HepG2 (cell line): ENCODE data around the gene POLA2. TPM values are rescaled to one million over a fixed set of nuclear protein-coding genes. Genes with fewer than 3 reads are reported as not detected.

Source experiments
- AGO2 ChIP-seq: fragments of 200-400 bp; formaldehyde crosslinking; optimal IDR thresholded peaks from 2 replicates; pipeline ENCODE3; 2017; ENCODE audit warnings: mild to moderate bottlenecking, low read depth, low read length, moderate library complexity
- TMF1 ChIP-seq: sonication (generic); formaldehyde crosslinking; IDR thresholded peaks from 2 replicates; pipeline ENCODE4 v1.8.1; 2022; ENCODE audit warnings: low read depth, missing genetic modification reagents
- XBP1 ChIP-seq: sonication (generic); formaldehyde crosslinking; IDR thresholded peaks from 2 replicates; pipeline ENCODE4 v1.5.0; 2020; ENCODE audit warnings: missing genetic modification reagents
- ZFY ChIP-seq: sonication (generic); formaldehyde crosslinking; IDR thresholded peaks from 2 replicates; pipeline ENCODE4 v1.4.0; 2020; ENCODE audit warnings: missing genetic modification reagents
- ZFYVE20 ChIP-seq: sonication (generic); formaldehyde crosslinking; IDR thresholded peaks from 2 replicates; pipeline ENCODE4 v1.8.0; 2023; ENCODE audit warnings: low read depth, mild to moderate bottlenecking, moderate library complexity, missing genetic modification reagents, borderline replicate concordance
- ZNF136 ChIP-seq: sonication (generic); formaldehyde crosslinking; IDR thresholded peaks from 2 replicates; pipeline ENCODE4 v1.8.1; 2022; ENCODE audit warnings: low read depth, mild to moderate bottlenecking, moderate library complexity, missing genetic modification reagents
- ZNF382 ChIP-seq: sonication (generic); formaldehyde crosslinking; IDR thresholded peaks from 2 replicates; pipeline ENCODE4 v1.5.0; 2020; ENCODE audit warnings: missing genetic modification reagents, mild to moderate bottlenecking, borderline replicate concordance
- ZNF792 ChIP-seq: IDR thresholded peaks from 2 replicates; pipeline ENCODE4 v1.6.1; 2016
- polyA plus RNA-seq, 8 experiments: library from polyadenylated mRNA; depleted of rRNA in 3 of 8; stranded (reverse) in 7 of 8; unstranded in 1 of 8; fragments of >200 nt; fragmentation: Illumina TruSeq in 4 of 8; extraction: Trizol in 4 of 8; gene quantifications; 2 replicates each; pipeline versions ENCODE4 v1.2.1 to v1.2.3, GENCODE V29; 2011 to 2016; ENCODE audit warnings: low read depth in 4 of 8, missing spikeins in 1 of 8, mixed read lengths in 1 of 8; ENCODE audit not compliant: insufficient read depth in 1 of 8
- total RNA-seq, 5 experiments: library from RNA; depleted of rRNA; stranded (reverse); fragments of >200 nt; fragmentation: Illumina TruSeq; extraction: Trizol; gene quantifications; 2 replicates each; pipeline ENCODE4 v1.2.3, GENCODE V29; 2016; ENCODE audit warnings: low read depth in 1 of 5
- TF ChIP-seq, protein P1 (sequence below): sonication (generic); formaldehyde crosslinking; IDR thresholded peaks from 2 replicates; pipeline ENCODE4 v1.5.0; 2020; ENCODE audit warnings: mild to moderate bottlenecking, low read depth, missing genetic modification reagents, borderline replicate concordance
- TF ChIP-seq, protein P2 (sequence below): sonication (generic); formaldehyde crosslinking; IDR thresholded peaks from 2 replicates; pipeline ENCODE4 v1.4.0; 2020; ENCODE audit warnings: missing genetic modification reagents, borderline replicate concordance
- TF ChIP-seq, protein P3 (sequence below): sonication (generic); formaldehyde crosslinking; IDR thresholded peaks from 2 replicates; pipeline ENCODE4 v1.9.0; 2021; ENCODE audit warnings: missing genetic modification reagents, mild to moderate bottlenecking, borderline replicate concordance
- TF ChIP-seq, protein P4 (sequence below): sonication (generic); formaldehyde crosslinking; conservative IDR thresholded peaks from 2 replicates; pipeline ENCODE4 v1.4.0; 2020; ENCODE audit warnings: missing genetic modification reagents

POLA2 gene
- total and polyA plus RNA-seq, 2 of the 13 experiments (the other 11 are each of a cell fraction or from before 2014, with no cell fraction given), result 9.7 to 15.6 TPM

DNA sequence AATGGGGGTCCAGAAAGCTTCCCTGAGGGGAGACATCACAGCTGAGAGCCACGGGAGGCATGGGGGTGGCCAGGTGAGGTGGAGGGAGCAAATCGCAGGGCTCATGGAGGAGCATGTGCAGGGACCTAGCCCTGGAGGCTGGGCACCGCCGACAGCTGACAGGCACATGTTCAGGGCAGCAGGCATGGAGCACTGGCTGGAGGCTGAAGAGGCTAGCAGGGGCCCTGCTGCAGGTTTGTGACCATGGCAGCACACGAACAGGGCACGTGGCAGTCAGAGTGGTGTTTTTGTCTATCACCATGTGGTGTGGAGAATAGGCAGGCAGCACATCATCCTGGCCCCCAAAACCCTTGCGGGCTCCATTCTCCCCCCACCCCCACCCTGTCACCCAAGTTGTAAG lies 42.9 kb downstream of the POLA2 start (continued):
- TF ChIP-seq, protein P1, sequence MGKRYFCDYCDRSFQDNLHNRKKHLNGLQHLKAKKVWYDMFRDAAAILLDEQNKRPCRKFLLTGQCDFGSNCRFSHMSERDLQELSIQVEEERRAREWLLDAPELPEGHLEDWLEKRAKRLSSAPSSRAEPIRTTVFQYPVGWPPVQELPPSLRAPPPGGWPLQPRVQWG (CRISPR knock-in tag), result no peak
- TF ChIP-seq ZFYVE20 (0 out of 2 replicates have a peak, but pooled peaks have one; percentile 28), TMF1 (CRISPR knock-in tag) (no peak), ZNF382 (CRISPR knock-in tag) (no peak), XBP1 (no peak), AGO2 (peak; percentile 42), ZFY (CRISPR knock-in tag) (no peak), ZNF792 (CRISPR knock-in tag) (no peak), ZNF136 (CRISPR knock-in tag) (no peak)
- TF ChIP-seq, protein P2, sequence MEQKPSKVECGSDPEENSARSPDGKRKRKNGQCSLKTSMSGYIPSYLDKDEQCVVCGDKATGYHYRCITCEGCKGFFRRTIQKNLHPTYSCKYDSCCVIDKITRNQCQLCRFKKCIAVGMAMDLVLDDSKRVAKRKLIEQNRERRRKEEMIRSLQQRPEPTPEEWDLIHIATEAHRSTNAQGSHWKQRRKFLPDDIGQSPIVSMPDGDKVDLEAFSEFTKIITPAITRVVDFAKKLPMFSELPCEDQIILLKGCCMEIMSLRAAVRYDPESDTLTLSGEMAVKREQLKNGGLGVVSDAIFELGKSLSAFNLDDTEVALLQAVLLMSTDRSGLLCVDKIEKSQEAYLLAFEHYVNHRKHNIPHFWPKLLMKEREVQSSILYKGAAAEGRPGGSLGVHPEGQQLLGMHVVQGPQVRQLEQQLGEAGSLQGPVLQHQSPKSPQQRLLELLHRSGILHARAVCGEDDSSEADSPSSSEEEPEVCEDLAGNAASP, result no peak
- TF ChIP-seq, protein P3, sequence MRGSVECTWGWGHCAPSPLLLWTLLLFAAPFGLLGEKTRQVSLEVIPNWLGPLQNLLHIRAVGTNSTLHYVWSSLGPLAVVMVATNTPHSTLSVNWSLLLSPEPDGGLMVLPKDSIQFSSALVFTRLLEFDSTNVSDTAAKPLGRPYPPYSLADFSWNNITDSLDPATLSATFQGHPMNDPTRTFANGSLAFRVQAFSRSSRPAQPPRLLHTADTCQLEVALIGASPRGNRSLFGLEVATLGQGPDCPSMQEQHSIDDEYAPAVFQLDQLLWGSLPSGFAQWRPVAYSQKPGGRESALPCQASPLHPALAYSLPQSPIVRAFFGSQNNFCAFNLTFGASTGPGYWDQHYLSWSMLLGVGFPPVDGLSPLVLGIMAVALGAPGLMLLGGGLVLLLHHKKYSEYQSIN, result no peak
- TF ChIP-seq, protein P4, sequence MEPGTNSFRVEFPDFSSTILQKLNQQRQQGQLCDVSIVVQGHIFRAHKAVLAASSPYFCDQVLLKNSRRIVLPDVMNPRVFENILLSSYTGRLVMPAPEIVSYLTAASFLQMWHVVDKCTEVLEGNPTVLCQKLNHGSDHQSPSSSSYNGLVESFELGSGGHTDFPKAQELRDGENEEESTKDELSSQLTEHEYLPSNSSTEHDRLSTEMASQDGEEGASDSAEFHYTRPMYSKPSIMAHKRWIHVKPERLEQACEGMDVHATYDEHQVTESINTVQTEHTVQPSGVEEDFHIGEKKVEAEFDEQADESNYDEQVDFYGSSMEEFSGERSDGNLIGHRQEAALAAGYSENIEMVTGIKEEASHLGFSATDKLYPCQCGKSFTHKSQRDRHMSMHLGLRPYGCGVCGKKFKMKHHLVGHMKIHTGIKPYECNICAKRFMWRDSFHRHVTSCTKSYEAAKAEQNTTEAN (CRISPR knock-in tag), result no peak
